ENCODE data around the gene TPD52L1. TPM values are rescaled to one million over a fixed set of nuclear protein-coding genes. Genes with fewer than 3 reads are reported as not detected.

The TPD52L1 gene
- total and polyA plus RNA-seq, 2 donors (not counting 1 experiment from before 2014, with no cell fraction given) = not detected

GRCh38 chr6:125155344-125155743, 1.8 kb downstream of the TPD52L1 start:
- no peak for DNase-seq
- no peak overlapping the region for H2AFZ ChIP-seq (ENCODE audit: insufficient read depth, low read depth, low read length, poor library complexity, severe bottlenecking)
- H3K4me1 Mint-ChIP-seq = peaks cover 15% of the 10 kb centered on the region
- H3K27me3 Mint-ChIP-seq = peaks cover 39% of the 10 kb centered on the region
- H3K36me3 ChIP-seq (replicated peaks in 1 of 2; ENCODE audit: control extremely low read depth in 1 of 2, control insufficient read depth in 1 of 2, extremely low read depth in 1 of 2, insufficient read depth in 2 of 2, low read length in 1 of 2) = no peaks in the 10 kb centered on the region
- peaks cover 0 to 25% (median 9%) of the 10 kb centered on the region in 4 experiments for H3K27me3 ChIP-seq (replicated peaks in 1 of 4; ENCODE audit: control extremely low read depth in 1 of 4, control insufficient read depth in 3 of 4, insufficient read depth in 4 of 4, low read length in 3 of 4)
- WGBS (ENCODE audit: insufficient coverage) = no CpG with 5 or more reads among the region's 2 CpGs
- no peaks in the 10 kb centered on the region for H3K79me2 ChIP-seq (ENCODE audit: control insufficient read depth, insufficient read depth, low read length)
- H3K4me1 ChIP-seq (ENCODE audit: control insufficient read depth in 2 of 2, insufficient read depth in 2 of 2, low read length in 2 of 2) = peaks cover 13 to 15% of the 10 kb centered on the region in 2 donors
- POLR2A ChIA-PET = no interaction called here
- H4K20me1 ChIP-seq (ENCODE audit: control insufficient read depth, insufficient read depth, low read length, poor library complexity, severe bottlenecking) = no peaks in the 10 kb centered on the region
- no peak overlapping the region for H3K4me3 ChIP-seq (ENCODE audit: control extremely low read depth in 1 of 5, extremely low read depth in 1 of 5, insufficient read depth in 1 of 5, low read depth in 2 of 5, low read length in 4 of 5)
- peaks cover 3% of the 10 kb centered on the region for H3K9me3 Mint-ChIP-seq (ENCODE audit: insufficient read depth)
- H3K27ac ChIP-seq (ENCODE audit: low read length in 2 of 2) = no peak overlapping the region
- intact Hi-C loops (cut with micrococcal nuclease) = no loop called here
- H3K9me3 ChIP-seq (ENCODE audit: control extremely low read depth in 1 of 3, control insufficient read depth in 2 of 3, insufficient read depth in 1 of 3, low read length in 2 of 3) = peaks cover 0 to 5% (median 0%) of the 10 kb centered on the region in 3 donors
- CTCF ChIA-PET = no interaction called here
- peak overlapping the region; percentile 2 for H3K4me3 Mint-ChIP-seq
- no peak overlapping the region for H3K4me2 ChIP-seq (replicated peaks; ENCODE audit: low read depth, low read length, poor library complexity, severe bottlenecking)
- H3K9ac ChIP-seq (ENCODE audit: low read length) = no peak overlapping the region
- ATAC-seq (ENCODE audit: low read depth) = no peak
- H3K27ac Mint-ChIP-seq = no peak overlapping the region
- no peak for TF ChIP-seq EZH2 (IDR thresholded peaks at IDR 0.05; ENCODE audit: borderline replicate concordance, insufficient read depth, low read depth, low read length, poor library complexity, severe bottlenecking)
- TF ChIP-seq CTCF (IDR thresholded peaks at IDR 0.05) = no peak

- no peak overlapping the region for H3K27ac ChIP-seq (ENCODE audit: low read length in 2 of 2)
- no peak for ATAC-seq (ENCODE audit: low read depth)
- no peak overlapping the region for H3K9ac ChIP-seq (ENCODE audit: low read length)
- peaks cover 3% of the 10 kb centered on the region for H3K9me3 Mint-ChIP-seq (ENCODE audit: insufficient read depth)
- intact Hi-C loops (cut with micrococcal nuclease) = no loop called here
- POLR2A ChIA-PET = no interaction called here
- no peak overlapping the region for H3K4me3 Mint-ChIP-seq
- TF ChIP-seq CTCF (IDR thresholded peaks at IDR 0.05) (no peak), EZH2 (IDR thresholded peaks at IDR 0.05; ENCODE audit: borderline replicate concordance, insufficient read depth, low read depth, low read length, poor library complexity, severe bottlenecking) (no peak)
- WGBS (ENCODE audit: insufficient coverage) = no CpG with 5 or more reads among the region's 4 CpGs
- H3K79me2 ChIP-seq (ENCODE audit: control insufficient read depth, insufficient read depth, low read length) = no peaks in the 10 kb centered on the region
- H3K27ac Mint-ChIP-seq = no peak overlapping the region
- CTCF ChIA-PET = no interaction called here
- peaks cover 0 to 25% (median 9%) of the 10 kb centered on the region in 4 experiments for H3K27me3 ChIP-seq (replicated peaks in 1 of 4; ENCODE audit: control extremely low read depth in 1 of 4, control insufficient read depth in 3 of 4, insufficient read depth in 4 of 4, low read length in 3 of 4)
- H3K27me3 Mint-ChIP-seq = peaks cover 38% of the 10 kb centered on the region
- peaks cover 13 to 15% of the 10 kb centered on the region in 2 donors for H3K4me1 ChIP-seq (ENCODE audit: control insufficient read depth in 2 of 2, insufficient read depth in 2 of 2, low read length in 2 of 2)
- no peaks in the 10 kb centered on the region for H3K36me3 ChIP-seq (replicated peaks in 1 of 2; ENCODE audit: control extremely low read depth in 1 of 2, control insufficient read depth in 1 of 2, extremely low read depth in 1 of 2, insufficient read depth in 2 of 2, low read length in 1 of 2)
- H3K4me3 ChIP-seq (ENCODE audit: control extremely low read depth in 1 of 5, extremely low read depth in 1 of 5, insufficient read depth in 1 of 5, low read depth in 2 of 5, low read length in 4 of 5) = no peak overlapping the region
- H3K4me2 ChIP-seq (replicated peaks; ENCODE audit: low read depth, low read length, poor library complexity, severe bottlenecking) = no peak overlapping the region
- no peaks in the 10 kb centered on the region for H4K20me1 ChIP-seq (ENCODE audit: control insufficient read depth, insufficient read depth, low read length, poor library complexity, severe bottlenecking)
- peaks cover 15% of the 10 kb centered on the region for H3K4me1 Mint-ChIP-seq
- DNase-seq = no peak
- peaks cover 0 to 5% (median 0%) of the 10 kb centered on the region in 3 donors for H3K9me3 ChIP-seq (ENCODE audit: control extremely low read depth in 1 of 3, control insufficient read depth in 2 of 3, insufficient read depth in 1 of 3, low read length in 2 of 3)
- H2AFZ ChIP-seq (ENCODE audit: insufficient read depth, low read depth, low read length, poor library complexity, severe bottlenecking) = no peak overlapping the region
Measured at GRCh38 chr6:125156496-125156895, 2.9 kb downstream of the TPD52L1 start.
